Caco-2 (cell line): ENCODE measurements around the gene LPIN1. TPM values are rescaled to one million over a fixed set of nuclear protein-coding genes. Genes with fewer than 3 reads are reported as not detected.

Experiments used
- BruUV-seq: library from RNA; stranded (reverse); fragments of 400-500 nt; replicated peaks from 2 replicates; lab custom pipeline; 2021; lab: Mats Ljungman, UMichigan
- CTCF ChIA-PET: fragments of 300-600 bp; sonication (Branson Sonifier 250); formaldehyde crosslinking; loops from one replicate; lab custom pipeline; 2022; ENCODE audit warnings: antibody characterized with exemption; lab: Charles Lee
- POLR2A ChIA-PET: fragments of 300-600 bp; sonication (Branson Sonifier 250); formaldehyde crosslinking; loops from one replicate; lab custom pipeline; 2022; ENCODE audit warnings: antibody characterized with exemption; lab: Charles Lee
- DNase-seq, 2 experiments: peaks; one replicate each; pipeline versions ENCODE4 v3.0.0 to v3.0.0-alpha.2; 2020 to 2022
- H3K27me3 ChIP-seq: replicated peaks from 2 replicates; pipeline ENCODE4 v1.6.0; 2011; ENCODE audit warnings: low read length; ENCODE audit not compliant: control insufficient read depth, insufficient read depth
- H3K36me3 ChIP-seq: 2 replicates; pipeline ENCODE4 v1.5.1; 2011; ENCODE audit warnings: low read length; ENCODE audit not compliant: control insufficient read depth, insufficient read depth
- H3K4me1 ChIP-seq: fragments of 250-450 bp; sonication (Bioruptor Pico); 2 replicates; pipeline ENCODE4 v1.5.1; 2020; ENCODE audit warnings: mild to moderate bottlenecking
- H3K4me3 ChIP-seq: 2 replicates; pipeline ENCODE4 v1.5.1; 2011; ENCODE audit warnings: low read depth, mild to moderate bottlenecking, control low read depth, low read length
- H3K9me3 ChIP-seq: fragments of 250-450 bp; sonication (Bioruptor Pico); 2 replicates; pipeline ENCODE4 v1.5.1; 2020; ENCODE audit warnings: mild to moderate bottlenecking, moderate library complexity
- H3K27ac Mint-ChIP-seq: one replicate; pipeline ENCODE4 v1.8.0; 2022; ENCODE audit warnings: mixed read lengths; ENCODE audit not compliant: unreplicated experiment
- H3K27me3 Mint-ChIP-seq: one replicate; pipeline ENCODE4 v1.8.0; 2022; ENCODE audit warnings: mixed read lengths; ENCODE audit not compliant: insufficient read depth, unreplicated experiment
- H3K36me3 Mint-ChIP-seq: one replicate; pipeline ENCODE4 v1.8.0; 2022; ENCODE audit warnings: mild to moderate bottlenecking, mixed read lengths; ENCODE audit not compliant: insufficient read depth, unreplicated experiment
- H3K4me1 Mint-ChIP-seq: one replicate; pipeline ENCODE4 v1.8.0; 2022; ENCODE audit warnings: low read depth, mixed read lengths; ENCODE audit not compliant: unreplicated experiment
- H3K4me3 Mint-ChIP-seq: one replicate; pipeline ENCODE4 v1.8.0; 2022; ENCODE audit warnings: mild to moderate bottlenecking, moderate library complexity, mixed read lengths; ENCODE audit not compliant: unreplicated experiment
- H3K9me3 Mint-ChIP-seq: one replicate; pipeline ENCODE4 v1.8.0; 2022; ENCODE audit warnings: mixed read lengths; ENCODE audit not compliant: unreplicated experiment
- CTCF ChIP-seq, 2 experiments: fragments of 200-600 bp in 1 of 2; IDR thresholded peaks; 1 replicate in 1 of 2; 2 replicates in 1 of 2; pipeline versions ENCODE4 v1.5.1 to v1.8.0; 2011 to 2022; ENCODE audit warnings: antibody characterized with exemption in 1 of 2, control low read depth in 1 of 2, inconsistent platforms in 1 of 2, low read depth in 1 of 2, low read length in 1 of 2, mild to moderate bottlenecking in 1 of 2, moderate library complexity in 1 of 2; ENCODE audit not compliant: insufficient read depth in 1 of 2, severe bottlenecking in 1 of 2, unreplicated experiment in 1 of 2
- intact Hi-C: fragments of 100-400 bp; cut with micrococcal nuclease; formaldehyde crosslinking; loops from one replicate; pipeline ENCODE4 v1.10.0; 2022; ENCODE audit not compliant: unreplicated experiment
- total RNA-seq: library from RNA; stranded (reverse); gene quantifications from 2 replicates; pipeline ENCODE4 v1.2.3, GENCODE V29; 2022

LPIN1 gene
- total RNA-seq, 1 experiment from 2014 or later, result 12.5 TPM

GRCh38 chr2:11861044-11861443 is 114.6 kb downstream of the LPIN1 start:
- Mint-ChIP-seq H3K27ac (no peak overlapping the region), H3K36me3 (peaks cover 7% of the 10 kb centered on the region), H3K27me3 (peaks cover 8% of the 10 kb centered on the region), H3K4me1 (no peaks in the 10 kb centered on the region), H3K4me3 (no peak overlapping the region), H3K9me3 (peaks cover 28% of the 10 kb centered on the region)
- DNase-seq, result no peak
- Histone ChIP-seq H3K27me3 (no peaks in the 10 kb centered on the region), H3K36me3 (no peaks in the 10 kb centered on the region), H3K4me3 (no peak overlapping the region), H3K4me1 (no peaks in the 10 kb centered on the region), H3K9me3 (peaks cover 9% of the 10 kb centered on the region; the same call in 1 of the 2 replicates)
- intact Hi-C loops, result no loop called here
- ChIA-PET CTCF (no interaction called here), POLR2A (no interaction called here)
- TF ChIP-seq CTCF (IDR thresholded peaks at IDR 0.05; ENCODE audit: insufficient read depth in 1 of 2, low read depth in 1 of 2, low read length in 1 of 2, severe bottlenecking in 1 of 2, unreplicated experiment in 1 of 2), result no peak
- BruUV-seq, result no TSS peak

- Mint-ChIP-seq H3K9me3 (peaks cover 21% of the 10 kb centered on the region), H3K27me3 (peaks cover 4% of the 10 kb centered on the region), H3K36me3 (peaks cover 7% of the 10 kb centered on the region), H3K27ac (no peak overlapping the region), H3K4me1 (no peaks in the 10 kb centered on the region), H3K4me3 (no peak overlapping the region)
- TF ChIP-seq CTCF (IDR thresholded peaks at IDR 0.05; ENCODE audit: insufficient read depth in 1 of 2, low read depth in 1 of 2, low read length in 1 of 2, severe bottlenecking in 1 of 2, unreplicated experiment in 1 of 2), result no peak
- CTCF ChIA-PET, result no interaction called here
- Histone ChIP-seq H3K4me1 (no peaks in the 10 kb centered on the region), H3K27me3 (no peaks in the 10 kb centered on the region), H3K36me3 (no peaks in the 10 kb centered on the region), H3K9me3 (peaks cover 9% of the 10 kb centered on the region; the same call in 1 of the 2 replicates), H3K4me3 (no peak overlapping the region)
- intact Hi-C loops, result loop anchor here (2.0 kb wide), 1 partner anchor 43 kb away; no protein-coding TSS in a partner anchor
- no TSS peak for BruUV-seq
- POLR2A ChIA-PET, result no interaction called here
- DNase-seq, result no peak
Observed at GRCh38 chr2:11862049-11862448, 115.6 kb downstream of the LPIN1 start.

GRCh38 chr2:11863103-11863502 is 116.7 kb downstream of the LPIN1 start:
- Mint-ChIP-seq H3K4me3 (no peak overlapping the region), H3K9me3 (peaks cover 12% of the 10 kb centered on the region), H3K36me3 (peaks cover 7% of the 10 kb centered on the region), H3K27ac (no peak overlapping the region), H3K4me1 (no peaks in the 10 kb centered on the region), H3K27me3 (peaks cover 4% of the 10 kb centered on the region)
- BruUV-seq, result no TSS peak
- DNase-seq, result no peak
- CTCF ChIA-PET, result interaction anchor here (0.7 to 1.0 kb wide), 7 partner anchors 13 to 1263 kb away, joined by 3 to 4 read pairs (median 3); no protein-coding TSS in a partner anchor
- Histone ChIP-seq H3K4me1 (no peaks in the 10 kb centered on the region), H3K9me3 (peaks cover 9% of the 10 kb centered on the region; the same call in 1 of the 2 replicates), H3K27me3 (no peaks in the 10 kb centered on the region), H3K36me3 (no peaks in the 10 kb centered on the region), H3K4me3 (no peak overlapping the region)
- intact Hi-C loops, result loop anchor here (1.0 to 2.0 kb wide), 3 partner anchors 42 to 1144 kb away; no protein-coding TSS in a partner anchor
- TF ChIP-seq CTCF (IDR thresholded peaks at IDR 0.05; ENCODE audit: insufficient read depth in 1 of 2, low read depth in 1 of 2, low read length in 1 of 2, severe bottlenecking in 1 of 2, unreplicated experiment in 1 of 2), result no peak
- POLR2A ChIA-PET, result no interaction called here
